Measurements from ENCODE around the gene NSUN7.

NSUN7 gene

DNA sequence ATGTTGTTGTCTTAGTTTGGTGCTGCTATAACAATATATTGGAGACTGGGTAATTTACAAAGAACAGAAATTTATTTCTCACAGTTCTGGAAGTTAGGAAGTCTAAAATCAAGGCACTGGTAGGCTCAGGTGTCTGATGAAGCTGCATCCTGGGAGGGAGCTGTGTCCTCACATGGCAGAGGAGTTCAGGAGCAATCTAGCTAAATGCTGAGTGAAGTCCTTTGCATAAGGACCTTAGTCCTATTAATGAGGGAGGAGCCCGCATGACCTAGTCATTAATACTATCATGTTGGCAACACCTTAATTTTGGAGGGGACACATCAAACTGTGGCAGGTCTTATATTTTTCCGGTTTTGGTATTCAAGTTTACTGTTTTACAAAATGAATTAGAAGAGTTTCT lies 36.0 kb upstream of the NSUN7 start:
- H3K27me3 ChIP-seq (ENCODE audit: insufficient read depth, insufficient read length): no peaks in the 10 kb centered on the region
- no peaks in the 10 kb centered on the region for H3K4me1 ChIP-seq (ENCODE audit: insufficient read depth, insufficient read length)
- no peaks in the 10 kb centered on the region for H3K36me3 ChIP-seq (ENCODE audit: insufficient read depth, insufficient read length, low read length)
- TF ChIP-seq YY1 (IDR thresholded peaks at IDR 0.05; ENCODE audit: insufficient read depth, insufficient read length) (no peak), SUZ12 (IDR thresholded peaks at IDR 0.05; ENCODE audit: extremely low read depth, insufficient read depth, insufficient read length) (no peak), ZNF274 (IDR thresholded peaks at IDR 0.05; ENCODE audit: low read depth, low read length) (no peak)
- no peak overlapping the region for H3K4me3 ChIP-seq (ENCODE audit: insufficient read length, low read depth)
- H3K9ac ChIP-seq (ENCODE audit: insufficient read length, low read depth): no peak overlapping the region
- H3K9me3 ChIP-seq (ENCODE audit: insufficient read depth, low read length): no peaks in the 10 kb centered on the region
- no peak for DNase-seq (ENCODE audit: low read depth, low spot score)

GRCh38 chr4:40718586-40718985 lies 31.2 kb upstream of the NSUN7 start:
- H3K36me3 ChIP-seq (ENCODE audit: insufficient read depth, insufficient read length, low read length): no peaks in the 10 kb centered on the region
- no peak overlapping the region for H3K4me3 ChIP-seq (ENCODE audit: insufficient read length, low read depth)
- TF ChIP-seq ZNF274 (IDR thresholded peaks at IDR 0.05; ENCODE audit: low read depth, low read length) (no peak), SUZ12 (IDR thresholded peaks at IDR 0.05; ENCODE audit: extremely low read depth, insufficient read depth, insufficient read length) (no peak), YY1 (IDR thresholded peaks at IDR 0.05; ENCODE audit: insufficient read depth, insufficient read length) (no peak)
- no peaks in the 10 kb centered on the region for H3K4me1 ChIP-seq (ENCODE audit: insufficient read depth, insufficient read length)
- H3K9ac ChIP-seq (ENCODE audit: insufficient read length, low read depth): no peak overlapping the region
- no peaks in the 10 kb centered on the region for H3K9me3 ChIP-seq (ENCODE audit: insufficient read depth, low read length)
- no peaks in the 10 kb centered on the region for H3K27me3 ChIP-seq (ENCODE audit: insufficient read depth, insufficient read length)
- no peak for DNase-seq (ENCODE audit: low read depth, low spot score)

DNA sequence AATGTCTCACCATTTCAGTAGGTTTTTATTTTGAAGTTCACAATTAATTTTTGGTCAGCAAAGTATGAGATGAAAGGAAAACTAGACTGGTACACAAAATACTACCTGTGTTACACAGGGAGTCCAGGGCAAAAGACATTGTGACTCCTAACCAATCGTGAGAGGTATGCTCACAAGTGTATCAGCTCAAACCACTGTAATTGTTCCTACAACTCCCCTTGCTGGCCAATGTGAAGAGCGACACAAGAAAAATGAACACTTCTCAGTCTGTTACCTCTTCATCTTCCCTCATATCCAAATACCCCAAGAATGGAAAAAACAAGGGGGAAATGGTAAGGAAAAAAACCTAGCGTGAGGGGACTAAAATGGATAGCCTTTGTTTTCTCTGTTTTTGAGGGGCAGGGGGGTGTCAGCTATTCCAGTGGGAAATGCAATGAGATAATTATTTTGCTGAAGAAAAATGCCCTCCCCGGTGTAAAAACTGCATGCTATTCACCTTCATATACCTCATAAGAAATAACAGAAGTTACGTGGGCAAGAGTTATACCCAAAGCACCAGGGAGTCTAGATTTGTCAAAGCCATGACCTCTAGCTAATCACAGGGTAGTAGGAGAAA lies 30.6 kb upstream of the NSUN7 start:
- Histone ChIP-seq H3K9ac (ENCODE audit: insufficient read length, low read depth) (no peak overlapping the region), H3K27me3 (ENCODE audit: insufficient read depth, insufficient read length) (no peaks in the 10 kb centered on the region), H3K4me3 (ENCODE audit: insufficient read length, low read depth) (no peak overlapping the region), H3K9me3 (ENCODE audit: insufficient read depth, low read length) (no peaks in the 10 kb centered on the region), H3K36me3 (ENCODE audit: insufficient read depth, insufficient read length, low read length) (no peaks in the 10 kb centered on the region), H3K4me1 (ENCODE audit: insufficient read depth, insufficient read length) (no peaks in the 10 kb centered on the region)
- DNase-seq (ENCODE audit: low read depth, low spot score): no peak
- TF ChIP-seq SUZ12 (IDR thresholded peaks at IDR 0.05; ENCODE audit: extremely low read depth, insufficient read depth, insufficient read length) (no peak), ZNF274 (IDR thresholded peaks at IDR 0.05; ENCODE audit: low read depth, low read length) (no peak), YY1 (IDR thresholded peaks at IDR 0.05; ENCODE audit: insufficient read depth, insufficient read length) (no peak)

DNA sequence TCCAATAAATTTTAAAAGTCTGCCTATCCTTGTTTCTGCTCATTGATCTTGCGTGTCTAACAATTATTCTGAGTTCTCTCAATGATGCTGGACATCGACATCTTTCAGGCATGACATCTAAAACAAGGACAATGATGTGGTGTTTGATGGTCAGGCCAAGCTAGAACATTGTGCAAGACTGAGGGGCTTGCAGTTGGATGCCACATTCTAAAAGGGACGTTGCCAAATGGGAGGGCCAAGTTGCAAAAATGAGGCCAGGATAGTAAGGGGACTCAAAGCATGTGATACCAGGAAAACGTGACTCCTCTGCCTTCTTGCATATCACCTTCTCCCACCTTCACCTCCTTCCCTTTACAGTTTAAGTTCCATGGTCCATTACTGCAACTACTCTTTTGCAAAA lies 29.4 kb upstream of the NSUN7 start:
- Histone ChIP-seq H3K27me3 (ENCODE audit: insufficient read depth, insufficient read length) (no peaks in the 10 kb centered on the region), H3K36me3 (ENCODE audit: insufficient read depth, insufficient read length, low read length) (no peaks in the 10 kb centered on the region), H3K9me3 (ENCODE audit: insufficient read depth, low read length) (no peaks in the 10 kb centered on the region), H3K9ac (ENCODE audit: insufficient read length, low read depth) (no peak overlapping the region), H3K4me1 (ENCODE audit: insufficient read depth, insufficient read length) (no peaks in the 10 kb centered on the region), H3K4me3 (ENCODE audit: insufficient read length, low read depth) (no peak overlapping the region)
- DNase-seq (ENCODE audit: low read depth, low spot score): no peak
- TF ChIP-seq ZNF274 (IDR thresholded peaks at IDR 0.05; ENCODE audit: low read depth, low read length) (no peak), SUZ12 (IDR thresholded peaks at IDR 0.05; ENCODE audit: extremely low read depth, insufficient read depth, insufficient read length) (no peak), YY1 (IDR thresholded peaks at IDR 0.05; ENCODE audit: insufficient read depth, insufficient read length) (no peak)

- DNase-seq (ENCODE audit: low read depth, low spot score): no peak
Observed at GRCh38 chr4:40720916-40721315, 28.8 kb upstream of the NSUN7 start.

DNA sequence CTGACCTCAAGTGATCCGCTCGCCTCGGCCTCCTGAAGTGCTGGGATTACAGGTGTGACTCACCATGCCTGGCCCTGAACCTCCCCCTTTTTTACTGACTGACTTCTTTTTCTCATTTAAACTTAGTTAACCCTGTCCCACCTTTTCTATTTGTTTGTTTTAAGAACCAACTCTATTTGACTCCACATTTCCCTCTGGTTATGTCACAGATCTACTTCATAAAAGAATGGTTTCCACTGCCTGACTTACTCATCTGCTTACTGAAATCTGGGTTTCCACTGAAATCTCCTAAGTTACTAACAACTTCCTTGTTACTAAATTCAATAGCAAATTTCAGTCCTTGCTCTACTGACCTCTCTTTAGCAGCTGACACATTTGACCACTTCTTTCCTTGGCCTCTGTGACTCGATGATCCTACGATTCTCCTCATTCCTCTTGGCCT lies 28.0 kb upstream of the NSUN7 start:
- no peak overlapping the region for H3K4me3 ChIP-seq (ENCODE audit: insufficient read length, low read depth)
- no peak overlapping the region for H3K9ac ChIP-seq (ENCODE audit: insufficient read length, low read depth)
- TF ChIP-seq ZNF274 (IDR thresholded peaks at IDR 0.05; ENCODE audit: low read depth, low read length): no peak
- no peak for TF ChIP-seq SUZ12 (IDR thresholded peaks at IDR 0.05; ENCODE audit: extremely low read depth, insufficient read depth, insufficient read length)
- TF ChIP-seq YY1 (IDR thresholded peaks at IDR 0.05; ENCODE audit: insufficient read depth, insufficient read length): no peak
- H3K9me3 ChIP-seq (ENCODE audit: insufficient read depth, low read length): no peaks in the 10 kb centered on the region
- H3K36me3 ChIP-seq (ENCODE audit: insufficient read depth, insufficient read length, low read length): no peaks in the 10 kb centered on the region
- no peaks in the 10 kb centered on the region for H3K4me1 ChIP-seq (ENCODE audit: insufficient read depth, insufficient read length)
- H3K27me3 ChIP-seq (ENCODE audit: insufficient read depth, insufficient read length): no peaks in the 10 kb centered on the region
- no peak for DNase-seq (ENCODE audit: low read depth, low spot score)

More at GRCh38 chr4:40720916-40721315, 28.8 kb upstream of the NSUN7 start:
- Histone ChIP-seq H3K27me3 (ENCODE audit: insufficient read depth, insufficient read length) (no peaks in the 10 kb centered on the region), H3K36me3 (ENCODE audit: insufficient read depth, insufficient read length, low read length) (no peaks in the 10 kb centered on the region), H3K4me3 (ENCODE audit: insufficient read length, low read depth) (no peak overlapping the region), H3K9ac (ENCODE audit: insufficient read length, low read depth) (no peak overlapping the region), H3K9me3 (ENCODE audit: insufficient read depth, low read length) (no peaks in the 10 kb centered on the region), H3K4me1 (ENCODE audit: insufficient read depth, insufficient read length) (no peaks in the 10 kb centered on the region)
- TF ChIP-seq ZNF274 (IDR thresholded peaks at IDR 0.05; ENCODE audit: low read depth, low read length): no peak
- TF ChIP-seq SUZ12 (IDR thresholded peaks at IDR 0.05; ENCODE audit: extremely low read depth, insufficient read depth, insufficient read length): no peak
- TF ChIP-seq YY1 (IDR thresholded peaks at IDR 0.05; ENCODE audit: insufficient read depth, insufficient read length): no peak

DNA sequence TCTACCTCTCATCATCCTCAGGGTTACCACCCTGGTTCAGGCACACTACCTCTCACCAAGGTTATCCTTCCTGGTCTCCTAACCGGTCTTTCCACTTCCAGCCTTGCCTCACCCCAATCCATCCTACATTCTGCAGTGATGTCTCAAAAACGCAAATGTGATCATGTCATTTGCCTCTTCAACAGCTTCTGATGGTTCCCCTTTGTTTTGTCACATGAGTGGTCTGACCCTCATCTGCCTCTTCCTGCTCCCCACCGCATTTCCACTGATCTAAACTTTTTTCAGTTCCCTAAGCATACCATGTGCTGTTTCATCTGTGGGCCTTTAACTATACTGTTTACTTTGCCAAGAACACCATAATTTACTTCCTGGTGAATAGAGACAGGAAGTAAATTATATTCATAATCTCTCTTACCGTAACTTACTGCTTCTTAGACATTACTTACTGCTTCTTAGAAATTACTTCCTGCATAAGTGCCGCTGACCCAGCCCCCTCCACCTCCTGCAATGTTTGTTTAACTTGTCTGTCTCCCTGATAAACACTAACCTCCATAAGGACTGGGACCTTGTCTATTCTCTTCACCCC lies 27.1 kb upstream of the NSUN7 start:
- Histone ChIP-seq H3K27me3 (ENCODE audit: insufficient read depth, insufficient read length) (no peaks in the 10 kb centered on the region), H3K9ac (ENCODE audit: insufficient read length, low read depth) (no peak overlapping the region), H3K4me1 (ENCODE audit: insufficient read depth, insufficient read length) (no peaks in the 10 kb centered on the region), H3K9me3 (ENCODE audit: insufficient read depth, low read length) (no peaks in the 10 kb centered on the region), H3K4me3 (ENCODE audit: insufficient read length, low read depth) (no peak overlapping the region), H3K36me3 (ENCODE audit: insufficient read depth, insufficient read length, low read length) (no peaks in the 10 kb centered on the region)
- DNase-seq (ENCODE audit: low read depth, low spot score): no peak
- TF ChIP-seq YY1 (IDR thresholded peaks at IDR 0.05; ENCODE audit: insufficient read depth, insufficient read length): no peak
- TF ChIP-seq SUZ12 (IDR thresholded peaks at IDR 0.05; ENCODE audit: extremely low read depth, insufficient read depth, insufficient read length): no peak
- TF ChIP-seq ZNF274 (IDR thresholded peaks at IDR 0.05; ENCODE audit: low read depth, low read length): no peak
